HCT116 (cell line): ENCODE data around the gene APOL6. TPM values are rescaled to one million over a fixed set of nuclear protein-coding genes. Genes with fewer than 3 reads are reported as not detected.
A peak's percentile ranks its signal among the peaks of the same experiment; 100 is the strongest.

Source experiments
- ATAC-seq: fragments of 200-7000 bp; cut with Tn5 transposase; 2 replicates; pipeline ENCODE4 v1.9.1; 2020; ENCODE audit warnings: mild to moderate bottlenecking, moderate library complexity
- Bru-seq: library from RNA; stranded (reverse); fragments of 400-500 nt; gene quantifications from one replicate; lab custom pipeline; 2021; lab: Mats Ljungman, UMichigan
- BruChase-seq, 2 experiments: library from RNA; stranded (reverse); fragments of 400-500 nt; gene quantifications; one replicate each; lab custom pipeline; 2021; lab: Mats Ljungman, UMichigan
- BruUV-seq: library from RNA; stranded (reverse); fragments of 400-500 nt; replicated peaks from 2 replicates; lab custom pipeline; 2021; lab: Mats Ljungman, UMichigan
- CTCF ChIA-PET: fragments of 300-600 bp; sonication (Branson Sonifier 250); formaldehyde crosslinking; loops from one replicate; lab custom pipeline; 2021; ENCODE audit warnings: antibody characterized with exemption; lab: Charles Lee
- POLR2A ChIA-PET: fragments of 300-600, 350-600 bp; sonication (Branson Sonifier 250); formaldehyde crosslinking; loops from one replicate; lab custom pipeline; 2021; ENCODE audit warnings: antibody characterized with exemption; lab: Charles Lee
- RAD21 ChIA-PET, 2 experiments: fragments of 300-600 bp; sonication (Branson Sonifier 250); formaldehyde crosslinking; loops; one replicate each; lab custom pipeline; 2023; ENCODE audit warnings: low total read pairs in 2 of 2; ENCODE audit not compliant: uncharacterized antibody in 2 of 2, unreplicated experiment in 2 of 2, low non-redundant PET in 1 of 2; lab: Charles Lee
- DNase-seq: peaks from one replicate; pipeline ENCODE4 v3.0.0-alpha.2; 2010; ENCODE audit warnings: low read depth, low spot score
- H2AFZ ChIP-seq: fragments of 200-600 bp; shearing (Covaris generic), sonication (generic); 2 replicates; pipeline ENCODE4 v1.6.1; 2017; ENCODE audit warnings: low read depth, mixed run types, mixed read lengths, antibody characterized with exemption, low read length; ENCODE audit not compliant: poor library complexity, severe bottlenecking
- H3K27ac ChIP-seq: 2 replicates; pipeline ENCODE4 v1.5.1; 2012; ENCODE audit warnings: low read depth, low read length
- H3K27me3 ChIP-seq: fragments of 200-600 bp; sonication (generic); 2 replicates; pipeline ENCODE4 v1.6.1; 2016; ENCODE audit warnings: mixed run types, low read length, mixed read lengths; ENCODE audit not compliant: insufficient read depth
- H3K36me3 ChIP-seq, 2 experiments: fragments of 200-500 bp in 1 of 2; fragments of 200-600 bp in 1 of 2; sonication (Bioruptor generic) in 1 of 2; sonication (generic) in 1 of 2; 2 replicates each; pipeline versions ENCODE4 v1.5.1 to v1.6.1; 2014 to 2016; ENCODE audit warnings: low read length in 2 of 2, inconsistent platforms in 1 of 2, mixed read lengths in 1 of 2, mixed run types in 1 of 2; ENCODE audit not compliant: insufficient read depth in 2 of 2, control insufficient read depth in 1 of 2
- H3K4me1 ChIP-seq, 2 experiments: fragments of 200-600 bp in 1 of 2; sonication (generic) in 1 of 2; 2 replicates each; pipeline versions ENCODE4 v1.5.1 to v1.6.1; 2012 to 2017; ENCODE audit warnings: low read length in 2 of 2, inconsistent platforms in 1 of 2, mild to moderate bottlenecking in 1 of 2, mixed read lengths in 1 of 2, mixed run types in 1 of 2, moderate library complexity in 1 of 2; ENCODE audit not compliant: insufficient read depth in 2 of 2, control insufficient read depth in 1 of 2
- H3K4me2 ChIP-seq: fragments of 200-600 bp; sonication (generic); 2 replicates; pipeline ENCODE4 v1.6.1; 2017; ENCODE audit warnings: mixed run types, low read length, mixed read lengths
- H3K4me3 ChIP-seq, 2 experiments: fragments of 200-600 bp in 1 of 2; sonication (generic) in 1 of 2; replicated peaks in 1 of 2; 2 replicates each; pipeline ENCODE4 v1.5.1; 2011 to 2016; ENCODE audit warnings: low read length in 2 of 2, control low read depth in 1 of 2, low read depth in 1 of 2, mild to moderate bottlenecking in 1 of 2, mixed read lengths in 1 of 2, mixed run types in 1 of 2
- H3K79me2 ChIP-seq: fragments of 200-600 bp; sonication (generic); 2 replicates; pipeline ENCODE4 v1.6.1; 2017; ENCODE audit warnings: mild to moderate bottlenecking, mixed run types, low read length, moderate library complexity, mixed read lengths; ENCODE audit not compliant: insufficient read depth
- H3K9ac ChIP-seq: fragments of 200-600 bp; sonication (generic); 2 replicates; pipeline ENCODE4 v1.6.1; 2016; ENCODE audit warnings: low read length, mixed read lengths
- H3K9me2 ChIP-seq: fragments of 200-600 bp; sonication (generic), shearing (Covaris generic); 2 replicates; pipeline ENCODE4 v1.6.1; 2017; ENCODE audit warnings: mixed run types, mild to moderate bottlenecking, moderate library complexity; ENCODE audit not compliant: insufficient read depth
- H3K9me3 ChIP-seq, 2 experiments: fragments of 200-500 bp in 1 of 2; fragments of 200-600 bp in 1 of 2; sonication (Bioruptor generic) in 1 of 2; sonication (generic) in 1 of 2; 2 replicates each; pipeline ENCODE4 v1.6.1; 2014 to 2017; ENCODE audit warnings: low read length in 2 of 2, mixed read lengths in 2 of 2, inconsistent platforms in 1 of 2, low read depth in 1 of 2, mild to moderate bottlenecking in 1 of 2, mixed run types in 1 of 2, moderate library complexity in 1 of 2; ENCODE audit not compliant: control insufficient read depth in 1 of 2, insufficient read depth in 1 of 2
- H4K20me1 ChIP-seq: fragments of 200-600 bp; sonication (generic), shearing (Covaris generic); 2 replicates; pipeline ENCODE4 v1.6.1; 2017; ENCODE audit warnings: mixed run types, mild to moderate bottlenecking, moderate library complexity; ENCODE audit not compliant: insufficient read depth
- ATF3 ChIP-seq: IDR thresholded peaks from 2 replicates; pipeline ENCODE4 v1.6.1; 2012
- CEBPB ChIP-seq: IDR thresholded peaks from 2 replicates; pipeline ENCODE4 v1.6.1; 2012; ENCODE audit warnings: low read depth
- CTCF ChIP-seq, 3 experiments: fragments of 200-600 bp in 1 of 3; sonication (generic) in 1 of 3; IDR thresholded peaks in 2 of 3; conservative IDR thresholded peaks in 1 of 3; 2 replicates each; pipeline ENCODE4 v1.5.1; 2012 to 2017; ENCODE audit warnings: low read depth in 2 of 3, low read length in 2 of 3, antibody characterized with exemption in 1 of 3, borderline replicate concordance in 1 of 3, control low read depth in 1 of 3, mild to moderate bottlenecking in 1 of 3, mixed read lengths in 1 of 3, mixed run types in 1 of 3, moderate library complexity in 1 of 3; ENCODE audit not compliant: insufficient read depth in 1 of 3
- ELF1 ChIP-seq: IDR thresholded peaks from 2 replicates; pipeline ENCODE4 v1.6.1; 2012; ENCODE audit warnings: low read depth, borderline replicate concordance
- EZH2phosphoT487 ChIP-seq: fragments of 200-600 bp; IDR thresholded peaks from 2 replicates; pipeline ENCODE4 v1.6.1; 2018; ENCODE audit warnings: antibody characterized with exemption, borderline replicate concordance
- JUND ChIP-seq: IDR thresholded peaks from 2 replicates; pipeline ENCODE4 v1.6.1; 2012
- MAX ChIP-seq: IDR thresholded peaks from 2 replicates; pipeline ENCODE4 v1.6.1; 2012
- POLR2AphosphoS5 ChIP-seq: IDR thresholded peaks from 2 replicates; pipeline ENCODE4 v1.6.1; 2011; ENCODE audit warnings: mild to moderate bottlenecking, low read depth, low read length, moderate library complexity
- SIN3A ChIP-seq: IDR thresholded peaks from 2 replicates; pipeline ENCODE4 v1.6.1; 2012; ENCODE audit warnings: low read depth
- SP1 ChIP-seq: IDR thresholded peaks from 2 replicates; pipeline ENCODE4 v1.6.1; 2012; ENCODE audit warnings: low read depth
- SRF ChIP-seq: IDR thresholded peaks from 2 replicates; pipeline ENCODE4 v1.6.1; 2012; ENCODE audit warnings: low read depth
- TCF7L2 ChIP-seq: IDR thresholded peaks from 2 replicates; pipeline ENCODE4 v1.7.0; 2011; ENCODE audit warnings: borderline replicate concordance, inconsistent platforms; ENCODE audit not compliant: insufficient read depth, insufficient read length; ENCODE audit errors: extremely low read depth
- YY1 ChIP-seq: IDR thresholded peaks from 2 replicates; pipeline ENCODE4 v1.6.1; 2011; ENCODE audit warnings: low read length, low read depth, moderate library complexity, mild to moderate bottlenecking; ENCODE audit not compliant: insufficient replicate concordance; ENCODE audit errors: extremely low read depth
- ZBTB33 ChIP-seq: IDR thresholded peaks from 2 replicates; pipeline ENCODE4 v1.6.1; 2011; ENCODE audit warnings: mild to moderate bottlenecking, low read length, moderate library complexity; ENCODE audit not compliant: insufficient replicate concordance; ENCODE audit errors: extremely low read depth
- ZFX ChIP-seq: fragments of 450-650 bp; IDR thresholded peaks from 2 replicates; pipeline ENCODE4 v1.6.1; 2017
- intact Hi-C: fragments of 100-400 bp; cut with micrococcal nuclease; formaldehyde crosslinking; loops from 2 replicates; pipeline ENCODE4 v1.10.0; 2022
- long read RNA-seq: library from polyadenylated mRNA; unstranded; transcript quantifications from one replicate; pipeline ENCODE4 v2.0.0, GENCODE V29; 2021; ENCODE audit not compliant: unreplicated experiment
- polyA plus RNA-seq: library from polyadenylated mRNA; unstranded; fragments of >200 nt; gene quantifications from 2 replicates; pipeline ENCODE4 v1.2.1, GENCODE V29; 2012; ENCODE audit warnings: missing spikeins
- total RNA-seq: library from RNA; stranded (reverse); gene quantifications from one replicate; pipeline ENCODE4 v1.2.1, GENCODE V29; 2021; ENCODE audit not compliant: unreplicated experiment

Gene APOL6
- total RNA-seq = 0.84 TPM
- polyA plus RNA-seq = 0.52 and 0.79 TPM in 2 replicates
- Bru-seq, nascent RNA = percentile 43 among the genes with signal in this experiment
- percentile 76 among the genes with signal in this experiment for BruChase-seq, experiment 1, labeled RNA remaining after a 6-hour chase
- percentile 55 among the genes with signal in this experiment for BruChase-seq, experiment 2, labeled RNA remaining after a 2-hour chase
- long read RNA-seq, full-length matches to known transcripts = 2 of 3 reads
- long read RNA-seq, partial matches to known transcripts = 0 of 3 reads
- long read RNA-seq, other reads (novel, unspliced or antisense) = 1 of 3 reads

- H3K9me2 ChIP-seq = no peaks in the 10 kb centered on the region
- H3K4me3 ChIP-seq = peak within 1 kb of the TSS in 1 of 2 experiments; percentile 11; a peak in 1 of 4 replicates
- no peaks in the 10 kb centered on the region for H3K9me3 ChIP-seq
- H3K9ac ChIP-seq = peak within 1 kb of the TSS; percentile 32; the same call in 1 of the 2 replicates
- peak within 1 kb of the TSS; percentile 45; the same call in 1 of the 2 replicates for H3K4me2 ChIP-seq
- intact Hi-C loops = no loop called here
- no peak for ATAC-seq
- no peaks in the 10 kb centered on the region for H3K79me2 ChIP-seq
- ChIA-PET CTCF (interaction anchor here (1.1 kb wide), 1 partner anchor 16 kb away, joined by 3 read pairs; no protein-coding TSS in a partner anchor), POLR2A (interaction anchor here (1.9 kb wide), 1 partner anchor 21 kb away, joined by 4 read pairs; no protein-coding TSS in a partner anchor), RAD21 (no interaction called here)
- DNase-seq = no peak
- H3K27ac ChIP-seq = no peak within 1 kb of the TSS
- no peaks in the 10 kb centered on the region for H4K20me1 ChIP-seq
- peaks cover 20 to 28% of the 10 kb centered on the region in 2 experiments for H3K4me1 ChIP-seq
- BruUV-seq = TSS peak; percentile 56
- no peak within 1 kb of the TSS for H2AFZ ChIP-seq
- no peaks in the 10 kb centered on the region for H3K27me3 ChIP-seq
- H3K36me3 ChIP-seq = no peaks in the 10 kb centered on the region
- TF ChIP-seq SP1 = no peak
- TF ChIP-seq ELF1 = no peak
- TF ChIP-seq POLR2AphosphoS5 = no peak
- TF ChIP-seq TCF7L2 = no peak
- no peak for TF ChIP-seq EZH2phosphoT487
- TF ChIP-seq CEBPB = no peak
- no peak for TF ChIP-seq ZFX
- no peak for TF ChIP-seq JUND
- TF ChIP-seq SRF = no peak
- TF ChIP-seq ZBTB33 = no peak
- TF ChIP-seq CTCF (IDR thresholded peaks at IDR 0.05 in 2 of 3, conservative IDR thresholded peaks at IDR 0.05 in 1 of 3; ENCODE audit: borderline replicate concordance in 1 of 3, insufficient read depth in 1 of 3, low read depth in 2 of 3, low read length in 2 of 3) = no peak
- TF ChIP-seq SIN3A = no peak
- no peak for TF ChIP-seq MAX
- TF ChIP-seq YY1 = no peak
- no peak for TF ChIP-seq ATF3
These were observed at the start of gene APOL6 for GRCh38 chr22:35648066-35649025. Gene APOL6, plus strand, starts transcription at chr22:35648446. Its CDS starts 7,980 bp downstream, at chr22:35656426.
